IPS-18a (cell line): Measurements from ENCODE around the gene FRAS1.
"Not testable (repeated sequence)": the region's sequence is repeated elsewhere in the genome, so short reads cannot be mapped to it uniquely, and the experiment has no call there.

Source experiments
- H3K27ac ChIP-seq: one replicate; pipeline ENCODE4 v1.5.1; 2013; ENCODE audit warnings: low read length
- H3K27me3 ChIP-seq: one replicate; pipeline ENCODE4 v1.6.1; 2013; ENCODE audit warnings: mild to moderate bottlenecking, low read length; ENCODE audit not compliant: control insufficient read depth, insufficient read depth
- H3K36me3 ChIP-seq: one replicate; pipeline ENCODE4 v1.6.1; 2013; ENCODE audit warnings: low read depth, low read length; ENCODE audit not compliant: control insufficient read depth
- H3K4me1 ChIP-seq: one replicate; pipeline ENCODE4 v1.6.1; 2013; ENCODE audit warnings: low read depth, low read length; ENCODE audit not compliant: control insufficient read depth
- H3K4me3 ChIP-seq: one replicate; pipeline ENCODE4 v1.5.1; 2013; ENCODE audit warnings: low read length
- H3K9ac ChIP-seq: one replicate; pipeline ENCODE4 v1.6.1; 2013; ENCODE audit warnings: mild to moderate bottlenecking, low read length, moderate library complexity
- H3K9me3 ChIP-seq: one replicate; pipeline ENCODE4 v1.6.1; 2013; ENCODE audit warnings: low read depth, low read length; ENCODE audit not compliant: control insufficient read depth

Gene FRAS1

GRCh38 chr4:78437608-78438088, 380.5 kb downstream of the FRAS1 start:
- H3K9ac ChIP-seq: no peak overlapping the region
- peaks cover 16% of the 10 kb centered on the region for H3K36me3 ChIP-seq
- peaks cover 4% of the 10 kb centered on the region for H3K4me1 ChIP-seq
- no peaks in the 10 kb centered on the region for H3K27me3 ChIP-seq
- no peak overlapping the region for H3K4me3 ChIP-seq
- H3K9me3 ChIP-seq: no peaks in the 10 kb centered on the region
- H3K27ac ChIP-seq: no peak overlapping the region

DNA sequence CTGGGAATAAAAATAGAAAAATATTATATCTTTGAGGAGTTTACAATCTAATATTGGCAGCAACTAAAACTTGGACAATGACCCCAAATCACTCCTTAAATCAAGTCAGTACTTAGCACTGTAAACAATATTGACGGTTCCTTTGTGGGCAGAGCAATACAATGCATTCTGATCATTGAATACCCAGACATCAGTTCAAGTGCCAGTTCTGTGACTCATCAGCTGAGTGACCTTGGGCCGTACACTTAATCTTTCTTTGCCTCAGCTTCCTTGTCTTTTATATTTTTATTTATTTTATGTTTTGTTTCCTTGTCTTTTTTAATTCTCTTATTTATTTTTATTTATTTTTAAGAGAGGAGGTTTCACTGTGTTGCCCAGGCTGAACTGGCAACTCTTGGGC, 382.2 kb downstream of the FRAS1 start:
- Histone ChIP-seq H3K36me3 (peaks cover 23% of the 10 kb centered on the region), H3K27ac (no peak overlapping the region), H3K27me3 (no peaks in the 10 kb centered on the region), H3K4me1 (peaks cover 4% of the 10 kb centered on the region), H3K9me3 (no peaks in the 10 kb centered on the region), H3K4me3 (no peak overlapping the region), H3K9ac (no peak overlapping the region)

GRCh38 chr4:78441756-78442155, 384.6 kb downstream of the FRAS1 start:
- no peaks in the 10 kb centered on the region for H3K9me3 ChIP-seq
- no peak overlapping the region for H3K27ac ChIP-seq
- peaks cover 36% of the 10 kb centered on the region for H3K36me3 ChIP-seq
- no peak overlapping the region for H3K9ac ChIP-seq
- H3K4me1 ChIP-seq: no peaks in the 10 kb centered on the region
- no peak overlapping the region for H3K4me3 ChIP-seq
- no peaks in the 10 kb centered on the region for H3K27me3 ChIP-seq

- H3K27me3 ChIP-seq: no peaks in the 10 kb centered on the region
- H3K4me1 ChIP-seq: no peaks in the 10 kb centered on the region
- no peak overlapping the region for H3K4me3 ChIP-seq
- H3K9ac ChIP-seq: no peak overlapping the region
- H3K9me3 ChIP-seq: no peaks in the 10 kb centered on the region
- H3K27ac ChIP-seq: no peak overlapping the region
- H3K36me3 ChIP-seq: peaks cover 63% of the 10 kb centered on the region
Measured at GRCh38 chr4:78446619-78447018, 389.5 kb downstream of the FRAS1 start.

- Histone ChIP-seq H3K9me3 (no peaks in the 10 kb centered on the region), H3K27me3 (no peaks in the 10 kb centered on the region), H3K9ac (no peak overlapping the region), H3K36me3 (peaks cover 77% of the 10 kb centered on the region), H3K27ac (no peak overlapping the region), H3K4me3 (no peak overlapping the region), H3K4me1 (no peaks in the 10 kb centered on the region)
Measured at GRCh38 chr4:78451407-78451806, 394.3 kb downstream of the FRAS1 start.

GRCh38 chr4:78454016-78454415, 396.9 kb downstream of the FRAS1 start:
- Histone ChIP-seq H3K27me3 (no peaks in the 10 kb centered on the region), H3K4me1 (no peaks in the 10 kb centered on the region), H3K9me3 (no peaks in the 10 kb centered on the region), H3K27ac (no peak overlapping the region), H3K4me3 (no peak overlapping the region), H3K9ac (no peak overlapping the region), H3K36me3 (peaks cover 84% of the 10 kb centered on the region)

- H3K27me3 ChIP-seq: no peaks in the 10 kb centered on the region
- peaks cover 66% of the 10 kb centered on the region for H3K36me3 ChIP-seq
- H3K9me3 ChIP-seq: no peaks in the 10 kb centered on the region
- H3K27ac ChIP-seq: no peak overlapping the region
- H3K9ac ChIP-seq: no peak overlapping the region
- H3K4me1 ChIP-seq: no peaks in the 10 kb centered on the region
- no peak overlapping the region for H3K4me3 ChIP-seq
Measured at GRCh38 chr4:78457751-78458150, 400.6 kb downstream of the FRAS1 start.

DNA sequence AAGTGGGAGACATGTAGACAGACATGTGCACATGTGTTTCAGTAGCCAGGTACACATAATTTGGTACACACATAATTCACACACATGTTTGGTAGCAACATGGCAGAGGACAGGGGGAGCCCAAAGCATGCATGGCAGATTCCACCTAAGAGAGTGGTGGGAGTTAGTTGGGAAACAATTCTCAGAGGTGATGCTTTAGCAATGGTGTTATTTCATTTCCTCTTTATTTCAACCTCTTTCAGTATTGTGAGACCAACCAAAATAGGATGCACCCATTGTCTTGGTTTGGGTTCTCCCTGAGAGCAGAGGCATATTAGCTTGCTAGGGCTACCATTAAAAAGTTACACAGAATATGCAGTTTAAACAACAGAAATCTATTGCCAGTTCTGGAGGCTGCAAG, 402.2 kb downstream of the FRAS1 start:
- no peak overlapping the region for H3K27ac ChIP-seq
- no peaks in the 10 kb centered on the region for H3K4me1 ChIP-seq
- H3K9me3 ChIP-seq: no peaks in the 10 kb centered on the region
- no peak overlapping the region for H3K4me3 ChIP-seq
- H3K36me3 ChIP-seq: peaks cover 60% of the 10 kb centered on the region
- H3K9ac ChIP-seq: no peak overlapping the region
- H3K27me3 ChIP-seq: no peaks in the 10 kb centered on the region

DNA sequence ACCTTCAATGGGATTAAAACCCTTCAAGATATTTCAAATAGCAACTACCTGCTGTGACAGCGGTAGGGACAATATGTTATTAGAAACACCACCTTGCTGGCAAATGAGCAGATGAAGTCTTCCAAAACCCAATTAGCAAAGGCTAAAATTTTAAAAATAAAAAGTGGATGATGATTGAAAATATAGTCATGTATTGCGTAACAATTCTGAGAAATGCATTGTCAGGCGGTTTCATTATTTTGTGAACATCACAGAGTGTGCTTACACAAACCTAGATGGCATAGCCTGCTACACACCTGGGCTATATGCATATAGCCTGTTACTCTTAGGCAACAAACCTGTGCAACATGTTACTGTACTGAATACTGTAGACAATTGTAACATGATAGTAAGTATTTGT, 403.2 kb downstream of the FRAS1 start:
- no peaks in the 10 kb centered on the region for H3K9me3 ChIP-seq
- peaks cover 69% of the 10 kb centered on the region for H3K36me3 ChIP-seq
- no peaks in the 10 kb centered on the region for H3K27me3 ChIP-seq
- no peak overlapping the region for H3K4me3 ChIP-seq
- no peak overlapping the region for H3K27ac ChIP-seq
- H3K9ac ChIP-seq: no peak overlapping the region
- H3K4me1 ChIP-seq: no peaks in the 10 kb centered on the region

GRCh38 chr4:78464265-78464664, 407.1 kb downstream of the FRAS1 start:
- Histone ChIP-seq H3K4me3 (no peak overlapping the region), H3K27ac (no peak overlapping the region), H3K4me1 (no peaks in the 10 kb centered on the region), H3K9ac (no peak overlapping the region), H3K36me3 (peaks cover 61% of the 10 kb centered on the region), H3K9me3 (no peaks in the 10 kb centered on the region), H3K27me3 (no peaks in the 10 kb centered on the region)

GRCh38 chr4:78467223-78467622, 410.1 kb downstream of the FRAS1 start:
- not testable (repeated sequence) for H3K27me3 ChIP-seq, H3K27ac ChIP-seq, H3K4me1 ChIP-seq

GRCh38 chr4:78468272-78468671, 411.1 kb downstream of the FRAS1 start:
- H3K4me1 ChIP-seq: no peaks in the 10 kb centered on the region
- H3K27me3 ChIP-seq: no peaks in the 10 kb centered on the region
- no peaks in the 10 kb centered on the region for H3K9me3 ChIP-seq
- no peak overlapping the region for H3K9ac ChIP-seq
- H3K36me3 ChIP-seq: peaks cover 85% of the 10 kb centered on the region
- H3K27ac ChIP-seq: no peak overlapping the region
- H3K4me3 ChIP-seq: no peak overlapping the region

More at GRCh38 chr4:78467223-78467622, 410.1 kb downstream of the FRAS1 start:
- H3K9me3 ChIP-seq, H3K4me3 ChIP-seq, H3K9ac ChIP-seq: not testable (repeated sequence)
- H3K36me3 ChIP-seq: peaks cover 75% of the 10 kb centered on the region
